DMS 273 treated with DMSO at 0.1 percent for 48 hours (cell line): ENCODE data around the gene GCN1.

Source experiments
- DNase-seq: peaks from one replicate; lab custom pipeline; 2025; lab: John Stamatoyannopoulos, UW

GCN1 gene

DNA sequence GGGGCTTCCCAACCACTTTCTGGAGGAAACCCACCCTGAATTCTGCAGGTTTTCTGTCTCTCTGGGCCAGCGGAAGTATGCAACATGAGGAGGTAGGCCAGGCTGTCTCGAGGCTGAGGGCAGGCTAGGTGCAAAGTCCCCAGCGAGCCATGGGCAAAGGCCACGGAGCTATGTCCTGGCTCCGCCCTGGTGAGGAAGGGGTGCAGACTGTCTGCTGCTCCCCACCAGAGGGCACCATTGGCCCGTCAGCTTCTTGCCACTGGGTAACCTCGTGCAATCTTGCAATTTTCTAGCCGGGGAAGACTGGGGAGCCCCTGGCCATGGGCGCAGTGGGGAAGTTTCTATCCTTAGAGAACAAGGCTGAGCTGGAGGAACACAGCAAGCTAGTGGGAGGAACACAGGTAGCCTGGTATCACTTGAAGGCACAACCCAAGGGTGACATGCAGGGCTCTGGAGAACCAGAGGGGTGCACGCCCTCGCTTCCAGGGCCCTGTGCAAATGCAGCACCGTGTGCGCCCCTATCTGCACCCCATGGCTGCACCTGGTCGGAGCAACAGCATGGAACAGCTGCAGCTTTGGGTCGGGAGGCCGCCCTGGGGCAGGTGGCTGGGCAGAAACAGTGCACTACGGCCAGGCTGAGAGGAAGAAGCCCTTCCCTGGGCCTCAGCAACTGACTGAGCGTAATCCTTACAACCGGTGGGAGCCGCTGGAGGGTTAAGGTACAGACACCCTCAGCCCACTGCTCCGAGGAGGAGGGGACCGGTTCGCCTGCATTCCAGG is 34.0 kb upstream of the GCN1 start:
- DNase-seq: no peak

GRCh38 chr12:120228041-120228290 is 33.5 kb upstream of the GCN1 start:
- DNase-seq: no peak

- DNase-seq: no peak
These were observed 32.9 kb upstream of the GCN1 start for GRCh38 chr12:120227233-120228040.

DNA sequence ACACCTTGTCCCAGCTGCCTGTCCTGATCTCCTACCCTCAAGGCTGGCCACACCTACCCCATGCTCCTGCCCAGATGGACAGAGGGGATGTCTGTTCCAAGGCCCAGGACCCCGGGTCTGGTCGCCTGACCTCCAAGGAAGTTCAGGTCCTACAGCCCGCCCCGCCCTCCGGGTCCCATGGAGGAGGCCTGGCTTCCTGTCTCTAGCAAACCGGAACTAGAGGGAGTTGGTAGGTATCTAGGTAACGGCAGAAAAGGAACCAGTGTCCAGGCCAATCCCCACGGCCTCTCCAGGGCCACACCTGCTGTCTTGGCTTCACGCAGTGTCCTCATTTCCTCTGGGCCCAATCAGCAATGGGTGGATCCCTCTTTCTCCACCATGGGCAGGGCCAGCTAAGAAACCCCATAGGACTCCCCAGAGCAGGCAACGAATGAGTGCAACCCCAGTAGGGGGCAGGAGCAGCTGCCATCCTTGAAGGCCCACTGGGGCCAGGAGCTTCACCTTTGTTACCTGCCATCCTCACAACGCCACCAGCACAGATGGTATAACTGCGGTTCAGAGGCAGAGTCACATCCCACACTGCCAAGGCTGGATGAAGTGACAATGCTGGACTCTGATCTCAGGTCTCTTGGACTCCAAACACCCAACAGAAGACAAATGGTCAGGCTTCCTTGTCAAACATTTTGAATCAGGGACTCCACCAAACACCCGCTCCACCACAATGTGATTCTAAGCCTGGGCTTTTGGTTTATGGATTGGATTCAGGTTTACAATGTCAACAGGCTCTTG is 31.5 kb upstream of the GCN1 start:
- no peak for DNase-seq

DNA sequence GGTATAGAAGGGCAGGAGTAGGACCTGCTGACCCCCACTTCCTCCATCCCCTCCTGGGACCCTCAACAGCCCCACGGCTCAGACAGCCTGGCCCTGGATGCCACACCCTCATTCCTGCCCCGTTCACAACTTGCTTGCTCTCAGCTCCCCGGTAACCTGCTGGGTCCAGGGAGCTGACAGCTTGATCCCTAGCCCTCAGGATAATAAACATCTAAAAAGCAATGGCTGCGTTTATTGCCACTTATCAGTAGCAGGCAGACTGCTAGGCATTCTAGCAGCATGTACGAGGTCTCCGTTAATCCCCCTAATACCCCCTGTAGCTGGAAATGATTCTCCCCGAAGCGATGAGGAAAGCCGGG is 30.7 kb upstream of the GCN1 start:
- DNase-seq: no peak

GRCh38 chr12:120224304-120225199 is 30.0 kb upstream of the GCN1 start:
- DNase-seq: peak; percentile 20

DNA sequence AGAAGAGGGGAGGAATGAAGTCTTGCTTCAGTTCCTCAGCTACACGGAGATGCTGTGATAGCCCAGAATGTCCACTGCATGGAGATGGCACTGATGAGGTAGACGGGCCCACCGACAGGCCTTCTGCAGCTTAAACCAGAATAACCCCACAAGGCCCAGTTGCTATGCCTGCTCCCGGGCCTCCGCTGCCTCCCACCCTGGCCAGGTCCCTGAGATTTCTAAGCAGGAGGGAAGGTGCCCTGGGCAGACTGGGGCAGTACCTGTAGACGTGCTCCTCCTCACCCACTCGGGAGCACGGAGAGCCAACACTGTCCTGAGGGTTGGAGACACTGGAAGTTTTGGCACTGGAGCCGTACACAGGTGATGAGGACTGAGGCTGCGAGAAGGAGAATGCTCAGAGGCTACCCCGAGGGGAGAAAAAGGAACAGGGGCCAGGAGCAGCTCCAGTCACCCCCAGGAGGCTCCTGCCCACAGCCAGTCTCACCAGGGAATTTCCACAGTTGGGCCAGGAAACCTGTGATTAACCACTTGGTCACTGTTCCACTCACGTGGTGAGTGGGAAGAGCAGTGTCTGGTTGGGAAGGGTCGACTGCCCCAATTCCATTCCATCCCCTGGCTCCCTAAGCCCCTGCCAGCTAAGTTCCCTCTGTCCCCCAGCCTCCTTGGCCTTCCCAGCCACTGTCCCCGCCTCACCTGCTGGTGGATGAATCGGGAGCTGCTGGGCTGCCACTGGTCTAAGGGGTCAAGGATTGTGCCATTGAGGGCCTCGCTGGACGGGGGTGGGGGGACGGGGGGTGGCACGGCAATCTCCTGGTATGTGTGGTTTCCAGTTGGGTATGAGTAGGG is 29.2 kb upstream of the GCN1 start:
- DNase-seq: no peak

DNA sequence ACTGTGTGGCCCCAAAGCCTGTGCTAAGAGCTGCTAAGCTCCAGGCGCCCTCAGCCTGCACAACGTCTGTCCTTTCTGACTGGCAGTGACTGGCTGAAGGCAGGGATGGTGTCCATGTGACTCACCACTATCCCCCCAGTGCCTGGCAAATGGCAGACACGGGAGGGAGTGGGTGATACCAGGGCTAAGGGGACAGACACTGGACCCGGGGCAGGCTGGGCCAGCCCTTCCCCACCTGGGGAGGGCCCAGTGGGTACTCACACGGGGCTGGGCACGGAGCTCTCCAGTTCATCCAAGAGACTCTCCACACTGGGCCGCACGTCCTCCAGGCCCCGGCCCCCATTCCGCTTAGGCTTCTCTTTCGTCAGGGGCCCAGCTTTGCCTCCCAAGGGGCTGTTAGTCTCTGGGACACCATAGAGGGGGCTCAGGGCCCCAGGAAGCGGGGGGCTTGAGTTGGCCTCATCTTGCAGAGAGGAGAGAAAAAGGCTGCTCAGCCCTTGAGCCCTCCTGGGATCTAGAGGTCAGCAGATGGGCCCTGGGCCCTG is 27.8 kb upstream of the GCN1 start:
- no peak for DNase-seq

- no peak for DNase-seq
These were observed 27.0 kb upstream of the GCN1 start for GRCh38 chr12:120221576-120221900.

DNA sequence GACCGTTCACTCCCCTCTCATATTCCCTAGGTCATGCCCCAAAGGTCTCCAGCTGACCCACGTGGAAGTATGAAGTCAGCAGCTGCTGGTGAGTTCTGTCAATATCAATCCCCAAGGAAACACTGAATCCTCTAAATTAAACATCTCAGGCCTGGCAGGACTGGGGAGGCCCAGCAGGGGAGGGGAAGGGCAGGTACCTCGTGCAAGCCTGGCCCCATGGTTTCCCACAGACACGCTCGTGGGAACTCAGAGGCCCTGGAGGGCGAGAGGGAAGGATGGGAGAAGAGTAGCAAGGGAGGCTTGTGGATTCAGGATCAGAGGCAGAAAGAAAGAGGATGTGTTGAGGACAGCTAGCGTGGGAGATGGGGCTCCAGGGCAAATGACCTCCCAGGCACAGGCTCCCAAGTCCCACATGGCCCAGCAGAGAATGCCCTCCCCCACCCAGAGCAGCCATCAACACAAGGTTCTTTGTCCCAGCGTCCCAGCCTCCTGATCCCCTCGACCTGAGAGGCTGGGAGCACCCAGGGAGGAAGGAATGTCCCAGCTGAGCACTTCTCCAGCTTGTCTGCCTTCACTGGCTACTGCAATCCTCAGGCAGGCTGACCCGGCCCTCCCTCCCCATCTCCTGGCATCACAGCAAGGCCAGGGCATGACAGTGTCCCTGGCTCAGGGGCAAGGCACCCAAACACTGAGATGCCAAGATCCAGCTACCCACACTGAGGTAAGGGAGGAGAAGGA is 26.5 kb upstream of the GCN1 start:
- no peak for DNase-seq

GRCh38 chr12:120218680-120219606 is 24.4 kb upstream of the GCN1 start:
- no peak for DNase-seq

DNA sequence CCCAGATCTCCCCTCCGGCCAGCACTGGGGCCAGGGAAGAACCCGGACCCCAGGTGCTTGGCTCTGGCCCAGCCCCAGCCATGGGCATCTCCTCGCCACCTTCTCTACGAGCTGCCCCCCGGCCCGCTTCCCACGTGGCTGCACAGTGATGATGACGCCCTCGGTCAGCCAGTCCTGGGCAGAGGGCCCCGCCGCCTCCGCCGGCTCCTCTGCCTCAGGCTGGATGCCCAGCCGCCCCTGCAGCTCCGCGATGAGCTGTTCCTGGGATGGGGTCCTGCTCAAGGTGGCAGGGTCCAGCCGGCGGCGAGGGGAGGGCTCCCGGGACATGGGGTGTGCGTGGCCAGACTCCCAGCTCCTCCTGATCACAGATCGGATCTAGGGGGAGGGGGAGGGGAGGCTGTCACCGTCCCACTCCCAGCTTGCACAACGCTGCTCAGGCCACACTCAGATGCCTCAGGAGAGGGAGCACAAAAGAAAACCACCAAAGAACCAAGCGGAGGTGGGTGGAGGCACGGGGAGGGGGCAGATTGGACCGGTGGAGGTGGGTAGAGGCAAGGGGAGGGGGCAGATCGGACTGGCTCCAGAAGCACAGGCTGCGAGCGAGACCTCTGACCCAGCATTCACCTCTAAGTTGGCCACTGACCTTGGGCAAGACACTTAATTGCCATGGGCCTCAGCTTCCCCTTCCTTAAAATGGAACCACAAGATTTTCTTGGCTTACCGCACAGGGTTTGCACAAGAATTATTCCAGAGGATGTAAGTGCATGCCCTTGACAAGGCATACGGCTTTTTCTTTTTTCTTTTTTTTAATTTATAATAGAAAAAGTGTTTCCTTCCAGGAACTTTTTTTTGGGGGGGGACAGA is 22.5 kb upstream of the GCN1 start:
- DNase-seq: no peak

DNA sequence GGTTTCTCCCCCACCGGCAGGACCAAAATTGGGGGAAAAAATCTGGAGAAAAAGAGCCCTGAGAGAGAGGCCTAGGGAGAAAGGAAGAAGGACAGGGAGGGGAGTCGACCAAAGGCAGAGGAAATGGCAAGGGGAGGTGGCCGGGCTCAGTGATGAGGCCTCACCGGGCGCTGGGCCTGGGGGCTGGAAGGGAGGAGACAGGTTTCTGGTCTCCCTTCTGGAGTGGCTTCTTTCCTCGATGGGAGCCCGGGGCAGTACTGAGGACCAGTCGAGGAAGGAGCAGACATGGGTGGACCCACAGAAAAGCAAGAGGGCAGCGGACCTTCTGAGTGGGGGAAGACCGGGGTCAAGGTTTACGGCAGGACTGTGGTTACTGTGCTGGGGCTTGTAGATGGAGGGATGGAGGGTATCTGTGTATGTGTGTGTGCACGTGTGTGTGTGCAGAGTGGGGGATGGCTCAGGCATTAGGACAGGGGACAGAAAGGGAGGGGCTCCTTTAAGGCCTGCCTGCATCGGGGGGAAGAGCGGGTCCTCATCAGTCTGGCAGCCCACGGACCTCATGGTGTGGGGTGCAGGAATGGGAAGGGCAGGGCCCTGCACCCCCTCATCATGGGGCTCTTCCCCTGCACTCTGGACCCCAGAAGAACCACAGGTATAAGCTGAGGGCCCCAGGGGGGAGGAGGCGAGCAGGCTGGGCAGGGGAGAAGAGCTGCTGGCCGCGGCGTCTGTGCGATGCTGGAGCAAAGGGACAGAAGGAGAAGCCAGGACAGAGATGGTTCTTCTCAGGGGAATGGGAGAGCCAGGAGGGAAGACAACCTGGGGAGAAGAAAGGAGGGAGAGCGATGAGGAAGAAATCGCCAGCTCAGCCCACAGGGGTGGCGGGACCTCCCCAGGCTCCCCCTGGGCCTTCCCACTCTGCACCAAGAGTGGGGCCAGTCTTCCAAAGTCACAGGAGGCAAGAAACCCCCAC is 21.5 kb upstream of the GCN1 start:
- no peak for DNase-seq

DNA sequence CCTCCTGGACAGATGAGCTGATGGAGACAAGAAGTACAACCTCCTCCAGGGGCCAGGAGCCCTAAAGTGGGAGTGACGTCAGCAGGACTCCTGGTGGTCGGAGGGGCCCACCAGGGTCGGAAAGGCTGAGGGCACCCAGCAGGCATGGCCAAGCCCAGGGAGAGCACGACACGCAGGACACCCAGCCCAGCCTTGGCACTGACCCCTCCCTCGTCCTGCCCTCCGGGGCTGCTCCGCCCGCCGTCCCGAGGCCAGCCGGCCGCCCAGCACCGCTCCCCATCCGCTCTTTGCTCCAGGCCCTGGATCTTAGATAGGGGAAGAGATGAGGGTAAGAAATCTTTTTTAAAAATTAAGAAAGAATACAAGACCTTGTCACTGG is 20.8 kb upstream of the GCN1 start:
- no peak for DNase-seq

DNA sequence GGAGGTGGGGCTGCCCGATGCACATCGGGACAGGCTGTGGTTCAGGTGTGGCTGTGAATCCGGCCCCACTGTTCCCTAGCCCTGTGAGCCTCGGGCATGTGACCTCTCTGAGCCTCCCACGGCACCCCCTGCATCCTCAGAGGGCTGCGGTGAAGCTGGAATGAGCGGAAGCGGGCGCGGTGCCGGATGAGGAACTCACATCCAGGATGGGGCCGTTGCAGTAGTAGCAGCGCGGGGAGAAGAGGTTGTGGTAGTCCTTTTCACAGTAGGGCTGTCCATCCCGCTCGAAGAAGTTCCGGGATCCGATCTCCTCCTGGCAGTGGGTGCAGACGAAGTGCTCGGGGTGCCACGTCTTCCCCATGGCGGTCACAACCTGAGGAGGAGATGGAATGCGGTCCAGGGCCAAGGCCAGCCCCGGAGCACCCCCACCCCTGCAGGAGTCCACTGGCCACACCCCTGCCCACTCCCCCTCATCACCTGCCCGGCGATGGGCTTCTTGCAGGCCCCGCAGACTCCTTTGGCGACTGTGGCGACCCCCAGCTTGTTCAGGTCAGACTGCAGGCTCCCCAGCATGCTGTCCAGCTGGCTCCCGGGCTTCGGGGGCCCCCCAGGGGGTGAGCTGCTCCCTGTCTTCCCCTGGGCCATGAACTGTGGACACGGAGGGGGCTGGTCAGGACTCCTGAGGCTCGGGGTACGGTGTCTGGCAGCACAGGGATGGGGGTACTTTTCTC is 20.3 kb upstream of the GCN1 start:
- no peak for DNase-seq

DNA sequence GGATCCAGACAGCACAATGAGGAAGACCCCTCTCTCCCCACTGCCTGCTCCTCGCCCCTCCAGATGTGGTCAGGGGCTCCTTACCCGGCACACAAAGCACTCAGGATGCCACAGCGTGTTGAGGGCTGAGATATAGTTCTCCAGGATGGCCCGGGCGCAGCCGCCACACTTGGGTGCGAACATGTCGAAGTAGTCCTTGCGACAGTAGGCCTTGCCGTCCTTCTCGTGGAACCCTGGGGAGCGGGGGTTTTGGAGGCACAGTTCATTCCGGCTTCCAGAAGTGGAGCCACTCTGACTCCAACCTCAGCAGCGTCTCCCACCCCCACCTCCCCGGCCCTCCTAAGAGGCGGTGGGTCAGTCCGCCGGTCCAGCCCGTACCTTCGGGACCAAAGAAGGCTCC is 19.2 kb upstream of the GCN1 start:
- DNase-seq: no peak
